Right cardiac atrium (tissue), 5 donors: ENCODE data around the gene VKORC1. TPM values are rescaled to one million over a fixed set of nuclear protein-coding genes. Genes with fewer than 3 reads are reported as not detected.
"Not testable (repeated sequence)": the region's sequence is repeated elsewhere in the genome, so short reads cannot be mapped to it uniquely, and the experiment has no call there.

ENCODE experiments used
- ATAC-seq, 2 donors: fragments of 200-7000 bp; cut with Tn5 transposase; one replicate each; pipeline versions ENCODE4 v1.8.0 to v1.9.1; 2020; ENCODE audit warnings: moderate library complexity in 2 of 2, mild to moderate bottlenecking in 1 of 2
- DNase-seq, 3 donors: peaks; one replicate each; pipeline ENCODE4 v3.0.0-alpha.2; 2020
- H3K27ac ChIP-seq: one replicate; pipeline ENCODE4 v1.5.1; 2013; ENCODE audit warnings: mild to moderate bottlenecking, low read length, control low read depth, moderate library complexity
- H3K27me3 ChIP-seq: one replicate; pipeline ENCODE4 v1.6.1; 2013; ENCODE audit not compliant: control insufficient read depth, insufficient read depth
- H3K4me1 ChIP-seq: one replicate; pipeline ENCODE4 v1.6.1; 2013; ENCODE audit warnings: low read length; ENCODE audit not compliant: control insufficient read depth, insufficient read depth
- H3K4me3 ChIP-seq: one replicate; pipeline ENCODE4 v1.5.1; 2013; ENCODE audit warnings: low read length, control low read depth
- H3K9me3 ChIP-seq: one replicate; pipeline ENCODE4 v1.6.1; 2013; ENCODE audit warnings: low read length; ENCODE audit not compliant: control insufficient read depth
- WGBS: extraction: QIAGEN DNeasy Blood & Tissue Kit; methylation state at CpG from one replicate; pipeline ENCODE4 v1.1.7; 2013; 5-methylcytosine and 5-hydroxymethylcytosine counted together
- intact Hi-C, 4 donors: fragments of 100-400 bp; cut with DNase I; formaldehyde crosslinking; loops; one replicate each; pipeline versions ENCODE4 v1.11.0 to v1.14.0; 2022 to 2023
- long read RNA-seq, 4 donors: library from polyadenylated mRNA; unstranded; transcript quantifications; one replicate each; pipeline ENCODE4 v2.0.0, GENCODE V29; 2020 to 2021
- polyA plus RNA-seq: library from polyadenylated mRNA; stranded (reverse); fragments of 200-250 nt; gene quantifications from one replicate; pipeline ENCODE4 v1.2.3, GENCODE V29; 2013
- total RNA-seq, 4 donors: library from RNA; stranded (reverse); fragmentation: NEBNext Ultra II Directional; extraction: Animal tissue kit (Norgen Biotek cat#: 25700); gene quantifications; one replicate each; pipeline ENCODE4 v1.2.1, GENCODE V29; 2021
- donor health status: healthy with polysubstance abuse.
- donor health status: DM: no; HTN: yes; CAD: no.
- donor health status: DM: no; HTN: no; CAD: no.
- donor health status: DM: no; HTN: yes; CAD: no; lungs with severe emphysema.
- donor health status: DM: yes; HTN: yes; CAD: no.

Gene VKORC1
- total RNA-seq (10 to 100 TPM; 40.8 to 56.0 (median 47.1) TPM), polyA plus RNA-seq (68.0 TPM)
- long read RNA-seq, donor 1, transcript VKORC1-205 (3 exons, 1,012 nt) = major isoform, 37 of 43 reads
- long read RNA-seq, donor 1, transcript VKORC1-203 (2 exons, 901 nt) = minor isoform, 5 of 43 reads
- long read RNA-seq, donor 1, partial matches to known transcripts = 0 of 43 reads
- long read RNA-seq, donor 1, other reads (novel, unspliced or antisense) = 0 of 43 reads
- long read RNA-seq, donor 2, transcript VKORC1-205 (3 exons, 1,012 nt) = major isoform, 27 of 34 reads
- long read RNA-seq, donor 2, transcript VKORC1-203 (2 exons, 901 nt) = minor isoform, 6 of 34 reads
- long read RNA-seq, donor 2, partial matches to known transcripts = 0 of 34 reads
- long read RNA-seq, donor 2, other reads (novel, unspliced or antisense) = 1 of 34 reads
- long read RNA-seq, donor 3, transcript VKORC1-205 (3 exons, 1,012 nt) = major isoform, 19 of 24 reads
- long read RNA-seq, donor 3, partial matches to known transcripts = 0 of 24 reads
- long read RNA-seq, donor 3, other reads (novel, unspliced or antisense) = 2 of 24 reads
- long read RNA-seq, donor 4, transcript VKORC1-205 (3 exons, 1,012 nt) = major isoform, 17 of 19 reads
- long read RNA-seq, donor 4, partial matches to known transcripts = 0 of 19 reads
- long read RNA-seq, donor 4, other reads (novel, unspliced or antisense) = 1 of 19 reads

DNA sequence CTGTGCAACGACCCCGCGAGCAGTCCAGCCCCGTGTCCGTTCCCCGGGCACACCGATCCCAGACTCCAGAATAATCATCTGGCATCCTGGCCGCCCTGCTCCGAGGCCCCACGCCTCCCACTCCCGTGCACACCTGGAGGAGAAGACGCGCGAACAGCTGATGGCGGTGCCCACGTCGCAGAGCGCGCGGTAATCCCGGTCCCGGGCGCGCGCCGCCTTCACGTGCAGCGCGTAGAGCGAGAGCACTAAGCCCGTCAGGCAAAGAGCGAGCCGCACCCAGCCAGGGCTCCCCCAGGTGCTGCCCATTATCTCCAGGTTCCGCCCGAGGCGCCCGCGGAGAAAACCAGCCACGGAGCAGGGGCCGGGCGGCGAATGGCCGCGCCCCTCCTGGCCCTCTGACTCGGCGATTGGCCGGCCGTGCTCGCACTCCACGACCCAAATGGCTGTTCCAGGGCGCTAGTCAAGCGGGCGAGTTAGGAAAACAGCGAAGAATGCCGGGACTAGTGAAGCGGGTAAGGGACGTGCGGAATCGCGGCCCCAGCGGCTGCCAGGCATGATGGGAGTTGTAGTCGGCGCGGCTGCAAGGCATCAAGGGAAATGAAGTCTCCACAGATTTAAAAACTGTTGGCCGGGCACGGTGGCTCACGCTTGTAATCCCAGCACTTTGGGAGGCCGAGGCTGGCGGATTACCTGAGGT lies at the start of gene VKORC1:
Gene VKORC1 (minus strand): TSS at position 374 of the 697 bp plus-strand sequence. CDS start 68 bp downstream, at position 306.
- WGBS = under 1% methylated on average over 69 of the region's 69 CpGs
- peak; percentile 95 to 97 (median 97) for DNase-seq
- no peaks in the 10 kb centered on the region for H3K4me1 ChIP-seq
- intact Hi-C loops = no loop called here
- H3K9me3 ChIP-seq = no peaks in the 10 kb centered on the region
- ATAC-seq = peak; percentile 97
- no peaks in the 10 kb centered on the region for H3K27me3 ChIP-seq
- H3K4me3 ChIP-seq = peak within 1 kb of the TSS; percentile 53
- H3K27ac ChIP-seq = peak within 1 kb of the TSS; percentile 48

- ATAC-seq (no peak), DNase-seq (peak in 1 of 3 donors; percentile 49)
- H3K27ac ChIP-seq = no peak overlapping the region
- intact Hi-C loops = loop anchor here in 1 of 4 donors (10.0 kb wide), 1 partner anchor 159 kb away; the partner anchor contains the start of gene HSD3B7
- peaks cover 6% of the 10 kb centered on the region for H3K4me1 ChIP-seq
- H3K27me3 ChIP-seq = no peaks in the 10 kb centered on the region
- WGBS = 87% methylated on average over 8 of the region's 8 CpGs
- H3K9me3 ChIP-seq = no peaks in the 10 kb centered on the region
- no peak overlapping the region for H3K4me3 ChIP-seq
These were observed 49.1 kb upstream of the VKORC1 start for GRCh38 chr16:31143694-31144148.

GRCh38 chr16:31143011-31143693 lies 48.6 kb upstream of the VKORC1 start:
- Histone ChIP-seq H3K27ac (no peak overlapping the region), H3K4me1 (peaks cover 11% of the 10 kb centered on the region), H3K9me3 (no peaks in the 10 kb centered on the region), H3K4me3 (peak overlapping the region; percentile 26), H3K27me3 (no peaks in the 10 kb centered on the region)
- WGBS = 56% methylated on average over 22 of the region's 22 CpGs
- intact Hi-C loops = loop anchor here in 1 of 4 donors (10.0 kb wide), 1 partner anchor 158 kb away; the partner anchor contains the start of gene HSD3B7
- ATAC-seq (no peak), DNase-seq (peak in 2 of 3 donors; percentile 73 to 81)

DNA sequence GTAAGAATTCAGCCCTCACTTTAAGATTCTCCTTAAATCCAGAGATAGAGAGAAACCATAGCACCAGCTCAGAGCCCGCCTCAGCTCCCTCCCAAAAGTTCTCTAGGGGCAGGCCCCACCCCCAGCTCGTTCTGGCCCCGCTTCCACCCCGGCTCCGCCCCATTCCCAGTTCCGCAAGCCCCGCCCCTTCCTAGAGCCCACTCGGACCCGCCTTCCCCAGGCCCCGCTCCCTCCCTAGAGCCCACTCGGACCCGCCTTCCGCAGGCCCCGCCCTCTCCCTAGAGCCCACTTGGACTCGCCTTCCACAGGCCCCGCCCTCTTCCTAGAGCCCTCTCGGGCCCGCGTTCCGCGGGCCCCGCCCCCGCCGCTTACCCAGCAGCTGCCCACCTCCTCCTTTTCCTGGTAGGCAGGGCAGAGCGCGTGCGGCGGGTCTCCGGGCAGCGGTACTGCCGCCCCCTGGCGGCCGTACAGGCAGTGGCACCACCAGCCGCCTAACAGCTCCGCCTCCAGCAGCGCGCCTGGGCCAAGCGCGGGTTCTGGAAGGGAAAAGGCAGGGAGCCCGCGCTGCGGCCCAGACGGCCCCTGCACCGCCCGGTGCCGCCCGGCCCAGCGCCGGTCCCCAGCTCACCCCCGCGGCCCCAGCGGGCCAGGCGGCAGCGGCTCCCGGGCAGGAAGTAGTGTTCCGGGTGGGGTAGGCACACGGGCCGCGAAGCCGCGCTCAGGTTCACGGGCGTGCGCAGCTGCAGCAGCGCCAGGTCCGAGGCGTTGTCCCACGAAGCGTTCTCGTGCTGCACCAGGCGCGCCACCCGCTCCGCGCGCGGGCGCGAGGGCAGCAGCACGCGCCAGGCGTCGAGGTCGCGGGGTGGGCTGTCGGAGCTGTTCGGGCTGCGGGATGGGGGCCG lies 47.8 kb upstream of the VKORC1 start:
- ATAC-seq (peak; percentile 96 to 97), DNase-seq (peak; percentile 99 to 100 (median 99))
- H3K4me3 ChIP-seq = peak overlapping the region; percentile 26
- intact Hi-C loops = loop anchor here in 1 of 4 donors (10.0 kb wide), 1 partner anchor 158 kb away; the partner anchor contains the start of gene HSD3B7
- H3K27ac ChIP-seq = peak overlapping the region; percentile 43
- WGBS = 3% methylated on average over 89 of the region's 89 CpGs
- H3K4me1 ChIP-seq = peaks cover 11% of the 10 kb centered on the region
- no peaks in the 10 kb centered on the region for H3K27me3 ChIP-seq
- no peaks in the 10 kb centered on the region for H3K9me3 ChIP-seq

- ATAC-seq = peak; percentile 2 to 3
These were observed 47.0 kb upstream of the VKORC1 start for GRCh38 chr16:31141489-31142108.

GRCh38 chr16:31141071-31141469 lies 46.5 kb upstream of the VKORC1 start:
- peaks cover 11% of the 10 kb centered on the region for H3K4me1 ChIP-seq
- WGBS = 93% methylated on average over 9 of the region's 9 CpGs
- H3K27me3 ChIP-seq, H3K9me3 ChIP-seq, DNase-seq, ATAC-seq, H3K4me3 ChIP-seq, H3K27ac ChIP-seq: not testable (repeated sequence)
- intact Hi-C loops = loop anchor here in 1 of 4 donors (10.0 kb wide), 1 partner anchor 156 kb away; the partner anchor contains the start of gene HSD3B7

More at GRCh38 chr16:31141489-31142108, 47.0 kb upstream of the VKORC1 start:
- Histone ChIP-seq H3K27me3 (no peaks in the 10 kb centered on the region), H3K9me3 (no peaks in the 10 kb centered on the region), H3K4me1 (peaks cover 11% of the 10 kb centered on the region), H3K27ac (peak overlapping the region; percentile 43), H3K4me3 (peak overlapping the region; percentile 16)
- DNase-seq = peak; percentile 53 to 76 (median 74)
- 23% methylated on average over 10 of the region's 10 CpGs for WGBS
- intact Hi-C loops = loop anchor here in 1 of 4 donors (10.0 kb wide), 1 partner anchor 157 kb away; the partner anchor contains the start of gene HSD3B7

GRCh38 chr16:31138621-31139578 lies 44.3 kb upstream of the VKORC1 start:
- Histone ChIP-seq H3K4me3 (no peak overlapping the region), H3K27me3 (no peaks in the 10 kb centered on the region), H3K27ac (no peak overlapping the region), H3K4me1 (peaks cover 11% of the 10 kb centered on the region), H3K9me3 (no peaks in the 10 kb centered on the region)
- ATAC-seq (peak in 1 of 2 donors; percentile 42), DNase-seq (peak; percentile 67 to 83 (median 81))
- intact Hi-C loops = no loop called here
- 41% methylated on average over 27 of the region's 27 CpGs for WGBS

DNA sequence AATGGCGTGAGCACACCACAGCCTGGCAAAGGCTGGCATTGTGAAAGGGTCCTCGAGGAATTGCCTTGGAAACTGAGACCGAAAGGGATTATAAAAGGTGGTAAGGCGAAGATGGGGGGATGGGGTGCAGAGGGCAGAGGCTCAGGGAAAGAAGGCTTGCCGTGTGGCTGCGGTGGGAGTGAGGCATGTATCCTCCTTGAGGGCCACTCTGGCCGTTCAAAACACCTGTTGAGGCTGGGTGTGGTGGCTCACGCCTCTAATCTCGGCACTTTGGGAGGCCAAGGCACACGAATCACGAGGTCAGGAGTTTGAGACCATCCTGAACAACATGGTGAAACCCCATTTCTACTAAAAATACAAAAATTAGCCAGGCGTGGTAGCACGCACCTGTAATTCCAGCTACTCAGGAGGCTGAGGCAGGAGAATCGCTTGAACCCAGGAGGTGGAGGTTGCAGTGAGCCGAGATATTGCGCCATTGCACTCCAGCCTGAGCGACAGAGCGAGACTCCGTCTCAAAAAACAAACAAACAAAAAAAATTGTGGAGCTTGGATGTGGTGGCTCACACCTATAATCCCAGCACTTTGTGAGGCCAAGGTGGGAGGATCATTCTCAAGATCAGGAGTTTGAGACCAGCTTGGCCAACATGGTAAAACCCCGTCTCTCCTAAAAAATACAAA lies 42.4 kb upstream of the VKORC1 start:
- H3K27ac ChIP-seq, H3K4me3 ChIP-seq, ATAC-seq, DNase-seq, intact Hi-C loops, H3K9me3 ChIP-seq, H3K27me3 ChIP-seq: not testable (repeated sequence)
- peaks cover 11% of the 10 kb centered on the region for H3K4me1 ChIP-seq
- 92% methylated on average over 20 of the region's 20 CpGs for WGBS
